Measurements from ENCODE around the gene SFXN4. TPM values are rescaled to one million over a fixed set of nuclear protein-coding genes. Genes with fewer than 3 reads are reported as not detected.

SFXN4 gene
- total and polyA plus RNA-seq, 2 donors from 2014 or later: 21.9 to 59.7 TPM

- intact Hi-C loops (cut with DNase I): loop anchor here (10.0 kb wide), 1 partner anchor 216 kb away; no protein-coding TSS in a partner anchor
- H3K9ac ChIP-seq (ENCODE audit: low read length in 3 of 3): no peak overlapping the region
- FAIRE-seq: no peak
Observed at GRCh38 chr10:119198438-119198837, 32.9 kb upstream of the SFXN4 start.

GRCh38 chr10:119197921-119198320 lies 32.4 kb upstream of the SFXN4 start:
- Histone ChIP-seq H3K4me1 (ENCODE audit: control insufficient read depth in 2 of 3, insufficient read depth in 2 of 3, low read depth in 1 of 3, low read length in 3 of 3) (peaks cover 0 to 3% (median 0%) of the 10 kb centered on the region in 3 donors), H3K4me3 (ENCODE audit: low read length in 3 of 3) (no peak overlapping the region), H3K9me3 (ENCODE audit: control insufficient read depth in 2 of 3, insufficient read depth in 1 of 3, low read length in 3 of 3) (no peaks in the 10 kb centered on the region), H3K27ac (ENCODE audit: low read depth in 2 of 2, low read length in 2 of 2) (no peak overlapping the region), H3K27me3 (ENCODE audit: control insufficient read depth, insufficient read depth, low read length) (no peaks in the 10 kb centered on the region), H3K9ac (ENCODE audit: low read length in 3 of 3) (no peak overlapping the region), H3K36me3 (ENCODE audit: control insufficient read depth in 2 of 3, insufficient read depth in 3 of 3, low read length in 3 of 3) (no peaks in the 10 kb centered on the region)
- no peak for TF ChIP-seq CTCF (IDR thresholded peaks at IDR 0.05; ENCODE audit: borderline replicate concordance, extremely low read depth, insufficient read depth)
- intact Hi-C loops (cut with DNase I): loop anchor here (10.0 kb wide), 1 partner anchor 217 kb away; no protein-coding TSS in a partner anchor
- FAIRE-seq (no peak), DNase-seq (no peak)

More at GRCh38 chr10:119198438-119198837, 32.9 kb upstream of the SFXN4 start:
- Histone ChIP-seq H3K27me3 (ENCODE audit: control insufficient read depth, insufficient read depth, low read length) (no peaks in the 10 kb centered on the region), H3K36me3 (ENCODE audit: control insufficient read depth in 2 of 3, insufficient read depth in 3 of 3, low read length in 3 of 3) (no peaks in the 10 kb centered on the region), H3K4me1 (ENCODE audit: control insufficient read depth in 2 of 3, insufficient read depth in 2 of 3, low read depth in 1 of 3, low read length in 3 of 3) (peaks cover 0 to 3% (median 0%) of the 10 kb centered on the region in 3 donors), H3K27ac (ENCODE audit: low read depth in 2 of 2, low read length in 2 of 2) (no peak overlapping the region), H3K4me3 (ENCODE audit: low read length in 3 of 3) (no peak overlapping the region), H3K9me3 (ENCODE audit: control insufficient read depth in 2 of 3, insufficient read depth in 1 of 3, low read length in 3 of 3) (no peaks in the 10 kb centered on the region)
- peak in 1 of 5 donors; percentile 22 for DNase-seq
- TF ChIP-seq CTCF (IDR thresholded peaks at IDR 0.05; ENCODE audit: borderline replicate concordance, extremely low read depth, insufficient read depth): peak; percentile 3

GRCh38 chr10:119191881-119192280 lies 26.4 kb upstream of the SFXN4 start:
- H3K9ac ChIP-seq (ENCODE audit: low read length in 3 of 3): no peak overlapping the region
- H3K4me1 ChIP-seq (ENCODE audit: control insufficient read depth in 2 of 3, insufficient read depth in 2 of 3, low read depth in 1 of 3, low read length in 3 of 3): no peaks in the 10 kb centered on the region
- intact Hi-C loops (cut with DNase I): loop anchor here (10.0 kb wide), 1 partner anchor 223 kb away; no protein-coding TSS in a partner anchor
- no peak overlapping the region for H3K27ac ChIP-seq (ENCODE audit: low read depth in 2 of 2, low read length in 2 of 2)
- no peaks in the 10 kb centered on the region for H3K9me3 ChIP-seq (ENCODE audit: control insufficient read depth in 2 of 3, insufficient read depth in 1 of 3, low read length in 3 of 3)
- H3K4me3 ChIP-seq (ENCODE audit: low read length in 3 of 3): no peak overlapping the region
- no peak for FAIRE-seq
- no peak for TF ChIP-seq CTCF (IDR thresholded peaks at IDR 0.05; ENCODE audit: borderline replicate concordance, extremely low read depth, insufficient read depth)
- no peak for DNase-seq
- H3K36me3 ChIP-seq (ENCODE audit: control insufficient read depth in 2 of 3, insufficient read depth in 3 of 3, low read length in 3 of 3): no peaks in the 10 kb centered on the region
- H3K27me3 ChIP-seq (ENCODE audit: control insufficient read depth, insufficient read depth, low read length): no peaks in the 10 kb centered on the region
